SK-N-MC (cell line): Measurements from ENCODE around the gene OLFM3.

ENCODE experiments used
- EZH2 ChIP-seq: fragments of 200-600 bp; sonication (generic); IDR thresholded peaks from one replicate; pipeline ENCODE4 v1.6.1; 2017; ENCODE audit warnings: antibody characterized with exemption
- POLR2AphosphoS5 ChIP-seq: IDR thresholded peaks from 2 replicates; pipeline ENCODE4 v1.6.1; 2012; ENCODE audit warnings: mild to moderate bottlenecking, low read depth, low read length, borderline replicate concordance

DNA sequence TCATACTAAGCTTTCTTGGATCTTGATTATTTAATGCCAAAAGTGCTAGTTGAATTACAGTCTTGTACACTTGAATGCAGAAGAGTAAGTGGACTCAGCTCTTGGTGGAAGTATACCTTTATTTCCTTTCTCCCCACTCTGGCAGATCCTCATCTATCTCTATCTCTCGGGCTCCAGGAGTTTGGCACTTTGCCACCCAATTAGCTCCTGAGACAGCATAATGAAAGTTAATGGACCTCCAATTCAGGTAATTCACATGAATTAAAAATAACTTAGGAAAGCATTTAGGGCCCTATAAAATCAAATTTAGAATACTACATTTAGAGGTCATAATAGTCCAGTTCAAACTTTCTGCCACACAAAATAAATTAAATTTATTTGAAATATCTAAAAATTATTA lies 67.4 kb downstream of the OLFM3 start:
- no peak for TF ChIP-seq EZH2
- no peak for TF ChIP-seq POLR2AphosphoS5
